ENCODE data around the gene SEPTIN11. TPM values are rescaled to one million over a fixed set of nuclear protein-coding genes. Genes with fewer than 3 reads are reported as not detected.
"Not testable (repeated sequence)": the region's sequence is repeated elsewhere in the genome, so short reads cannot be mapped to it uniquely, and the experiment has no call there.

Gene SEPTIN11
- total RNA-seq, 1 experiment from 2014 or later: 125 TPM

DNA sequence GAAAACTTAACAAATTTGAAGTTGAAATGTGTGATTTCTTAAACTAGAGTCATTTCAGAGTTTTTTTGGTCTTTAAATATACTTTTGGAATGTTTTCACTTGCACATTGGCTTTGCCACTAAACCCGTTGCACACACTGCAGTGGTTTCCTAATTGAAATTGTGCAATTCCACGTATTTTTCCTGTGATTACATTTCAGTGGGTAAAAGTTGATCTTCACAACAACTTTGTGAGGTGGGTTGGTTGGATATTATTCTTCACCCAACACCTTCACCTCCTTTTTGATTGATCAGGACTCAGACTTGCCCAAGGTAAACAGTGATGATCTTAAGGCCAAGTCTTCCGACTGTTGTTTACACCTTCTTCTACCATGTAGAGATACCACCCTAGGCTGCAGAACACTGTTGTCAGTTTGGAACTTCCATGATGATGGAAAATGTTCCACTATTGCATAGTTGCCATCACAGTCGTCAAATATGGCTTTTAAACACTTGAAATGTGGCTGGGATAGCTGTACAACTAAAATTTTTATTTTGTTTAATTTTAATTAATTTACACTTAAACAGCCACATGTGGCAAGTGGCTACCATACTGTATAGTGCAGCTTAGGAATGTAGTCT is 13.7 kb downstream of the SEPTIN11 start (continued):
- TF ChIP-seq, protein P1, sequence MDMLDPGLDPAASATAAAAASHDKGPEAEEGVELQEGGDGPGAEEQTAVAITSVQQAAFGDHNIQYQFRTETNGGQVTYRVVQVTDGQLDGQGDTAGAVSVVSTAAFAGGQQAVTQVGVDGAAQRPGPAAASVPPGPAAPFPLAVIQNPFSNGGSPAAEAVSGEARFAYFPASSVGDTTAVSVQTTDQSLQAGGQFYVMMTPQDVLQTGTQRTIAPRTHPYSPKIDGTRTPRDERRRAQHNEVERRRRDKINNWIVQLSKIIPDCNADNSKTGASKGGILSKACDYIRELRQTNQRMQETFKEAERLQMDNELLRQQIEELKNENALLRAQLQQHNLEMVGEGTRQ (CRISPR knock-in tag; IDR thresholded peaks at IDR 0.05): no peak
- TF ChIP-seq ZNF671 (CRISPR knock-in tag; IDR thresholded peaks at IDR 0.05) (no peak), JUN (CRISPR knock-in tag; IDR thresholded peaks at IDR 0.05) (no peak), CBFB (CRISPR knock-in tag; IDR thresholded peaks at IDR 0.05; ENCODE audit: low read depth) (no peak), GTF2I (CRISPR knock-in tag; conservative IDR thresholded peaks at IDR 0.05) (no peak), ZNF121 (CRISPR knock-in tag; IDR thresholded peaks at IDR 0.05) (no peak), ZNF396 (CRISPR knock-in tag; IDR thresholded peaks at IDR 0.05; ENCODE audit: borderline replicate concordance) (no peak)

DNA sequence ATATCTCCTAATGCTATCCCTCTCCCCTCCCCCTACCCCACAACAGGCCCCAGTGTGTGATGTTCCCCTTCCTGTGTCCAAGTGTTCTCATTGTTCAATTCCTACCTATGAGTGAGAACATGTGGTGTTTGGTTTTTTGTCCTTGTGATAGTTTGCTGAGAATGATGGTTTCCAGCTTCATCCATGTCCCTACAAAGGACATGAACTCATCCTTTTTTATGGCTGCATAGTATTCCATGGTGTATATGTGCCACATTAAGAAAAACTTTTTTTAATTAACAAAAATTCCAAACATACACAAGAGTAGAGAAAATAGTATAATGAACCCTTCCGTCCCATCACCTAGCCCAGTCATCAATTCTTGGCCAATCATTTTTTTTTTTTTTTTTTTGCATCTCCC is 14.4 kb downstream of the SEPTIN11 start:
- POLR2A ChIA-PET: not testable (repeated sequence)

DNA sequence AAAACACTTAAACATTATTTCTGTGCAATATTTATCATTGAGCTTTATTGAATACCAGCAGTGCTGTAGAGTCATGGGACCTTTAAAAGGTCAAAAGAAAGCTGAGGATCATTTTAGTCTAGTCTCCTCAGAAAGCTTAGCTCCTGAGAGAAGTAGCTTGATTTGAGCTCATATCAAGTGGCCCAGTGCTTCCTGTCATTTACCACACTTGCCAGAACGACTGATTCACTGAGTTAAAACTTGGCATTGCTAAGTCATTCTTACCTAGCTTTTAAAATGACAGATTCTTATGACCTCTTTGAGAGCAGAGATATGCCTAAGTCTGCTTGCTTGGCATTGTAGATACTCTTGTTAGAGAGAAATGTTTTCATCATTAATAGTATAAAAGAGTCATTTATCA is 15.2 kb downstream of the SEPTIN11 start:
- Mint-ChIP-seq H3K36me3 (peaks cover 12% of the 10 kb centered on the region), H3K4me1 (peaks cover 45% of the 10 kb centered on the region), H3K27ac (no peak overlapping the region), H3K4me3 (no peak overlapping the region), H3K9me3 (peaks cover 5% of the 10 kb centered on the region), H3K27me3 (ENCODE audit: low read depth) (no peaks in the 10 kb centered on the region)
- POLR2A ChIA-PET: no interaction called here
- CTCF ChIA-PET: no interaction called here
- DNase-seq (ENCODE audit: low spot score): no peak
- ATAC-seq: no peak
- TF ChIP-seq TCF7 (CRISPR knock-in tag; IDR thresholded peaks at IDR 0.05; ENCODE audit: low read depth): no peak
- TF ChIP-seq, protein P2, sequence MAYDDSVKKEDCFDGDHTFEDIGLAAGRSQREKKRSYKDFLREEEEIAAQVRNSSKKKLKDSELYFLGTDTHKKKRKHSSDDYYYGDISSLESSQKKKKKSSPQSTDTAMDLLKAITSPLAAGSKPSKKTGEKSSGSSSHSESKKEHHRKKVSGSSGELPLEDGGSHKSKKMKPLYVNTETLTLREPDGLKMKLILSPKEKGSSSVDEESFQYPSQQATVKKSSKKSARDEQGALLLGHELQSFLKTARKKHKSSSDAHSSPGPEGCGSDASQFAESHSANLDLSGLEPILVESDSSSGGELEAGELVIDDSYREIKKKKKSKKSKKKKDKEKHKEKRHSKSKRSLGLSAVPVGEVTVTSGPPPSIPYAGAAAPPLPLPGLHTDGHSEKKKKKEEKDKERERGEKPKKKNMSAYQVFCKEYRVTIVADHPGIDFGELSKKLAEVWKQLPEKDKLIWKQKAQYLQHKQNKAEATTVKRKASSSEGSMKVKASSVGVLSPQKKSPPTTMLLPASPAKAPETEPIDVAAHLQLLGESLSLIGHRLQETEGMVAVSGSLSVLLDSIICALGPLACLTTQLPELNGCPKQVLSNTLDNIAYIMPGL (CRISPR knock-in tag; IDR thresholded peaks at IDR 0.05): no peak
- TF ChIP-seq, protein P3, sequence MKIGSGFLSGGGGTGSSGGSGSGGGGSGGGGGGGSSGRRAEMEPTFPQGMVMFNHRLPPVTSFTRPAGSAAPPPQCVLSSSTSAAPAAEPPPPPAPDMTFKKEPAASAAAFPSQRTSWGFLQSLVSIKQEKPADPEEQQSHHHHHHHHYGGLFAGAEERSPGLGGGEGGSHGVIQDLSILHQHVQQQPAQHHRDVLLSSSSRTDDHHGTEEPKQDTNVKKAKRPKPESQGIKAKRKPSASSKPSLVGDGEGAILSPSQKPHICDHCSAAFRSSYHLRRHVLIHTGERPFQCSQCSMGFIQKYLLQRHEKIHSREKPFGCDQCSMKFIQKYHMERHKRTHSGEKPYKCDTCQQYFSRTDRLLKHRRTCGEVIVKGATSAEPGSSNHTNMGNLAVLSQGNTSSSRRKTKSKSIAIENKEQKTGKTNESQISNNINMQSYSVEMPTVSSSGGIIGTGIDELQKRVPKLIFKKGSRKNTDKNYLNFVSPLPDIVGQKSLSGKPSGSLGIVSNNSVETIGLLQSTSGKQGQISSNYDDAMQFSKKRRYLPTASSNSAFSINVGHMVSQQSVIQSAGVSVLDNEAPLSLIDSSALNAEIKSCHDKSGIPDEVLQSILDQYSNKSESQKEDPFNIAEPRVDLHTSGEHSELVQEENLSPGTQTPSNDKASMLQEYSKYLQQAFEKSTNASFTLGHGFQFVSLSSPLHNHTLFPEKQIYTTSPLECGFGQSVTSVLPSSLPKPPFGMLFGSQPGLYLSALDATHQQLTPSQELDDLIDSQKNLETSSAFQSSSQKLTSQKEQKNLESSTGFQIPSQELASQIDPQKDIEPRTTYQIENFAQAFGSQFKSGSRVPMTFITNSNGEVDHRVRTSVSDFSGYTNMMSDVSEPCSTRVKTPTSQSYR (CRISPR knock-in tag; IDR thresholded peaks at IDR 0.05): no peak
- no peak for TF ChIP-seq ELF4 (CRISPR knock-in tag; IDR thresholded peaks at IDR 0.05; ENCODE audit: low read depth)
- TF ChIP-seq OVOL2 (CRISPR knock-in tag; IDR thresholded peaks at IDR 0.05; ENCODE audit: borderline replicate concordance): no peak
- no peak for TF ChIP-seq NFE2L1 (CRISPR knock-in tag; IDR thresholded peaks at IDR 0.05)
- TF ChIP-seq ZNF317 (CRISPR knock-in tag; IDR thresholded peaks at IDR 0.05; ENCODE audit: borderline replicate concordance, low read depth): no peak
- TF ChIP-seq, protein P4, sequence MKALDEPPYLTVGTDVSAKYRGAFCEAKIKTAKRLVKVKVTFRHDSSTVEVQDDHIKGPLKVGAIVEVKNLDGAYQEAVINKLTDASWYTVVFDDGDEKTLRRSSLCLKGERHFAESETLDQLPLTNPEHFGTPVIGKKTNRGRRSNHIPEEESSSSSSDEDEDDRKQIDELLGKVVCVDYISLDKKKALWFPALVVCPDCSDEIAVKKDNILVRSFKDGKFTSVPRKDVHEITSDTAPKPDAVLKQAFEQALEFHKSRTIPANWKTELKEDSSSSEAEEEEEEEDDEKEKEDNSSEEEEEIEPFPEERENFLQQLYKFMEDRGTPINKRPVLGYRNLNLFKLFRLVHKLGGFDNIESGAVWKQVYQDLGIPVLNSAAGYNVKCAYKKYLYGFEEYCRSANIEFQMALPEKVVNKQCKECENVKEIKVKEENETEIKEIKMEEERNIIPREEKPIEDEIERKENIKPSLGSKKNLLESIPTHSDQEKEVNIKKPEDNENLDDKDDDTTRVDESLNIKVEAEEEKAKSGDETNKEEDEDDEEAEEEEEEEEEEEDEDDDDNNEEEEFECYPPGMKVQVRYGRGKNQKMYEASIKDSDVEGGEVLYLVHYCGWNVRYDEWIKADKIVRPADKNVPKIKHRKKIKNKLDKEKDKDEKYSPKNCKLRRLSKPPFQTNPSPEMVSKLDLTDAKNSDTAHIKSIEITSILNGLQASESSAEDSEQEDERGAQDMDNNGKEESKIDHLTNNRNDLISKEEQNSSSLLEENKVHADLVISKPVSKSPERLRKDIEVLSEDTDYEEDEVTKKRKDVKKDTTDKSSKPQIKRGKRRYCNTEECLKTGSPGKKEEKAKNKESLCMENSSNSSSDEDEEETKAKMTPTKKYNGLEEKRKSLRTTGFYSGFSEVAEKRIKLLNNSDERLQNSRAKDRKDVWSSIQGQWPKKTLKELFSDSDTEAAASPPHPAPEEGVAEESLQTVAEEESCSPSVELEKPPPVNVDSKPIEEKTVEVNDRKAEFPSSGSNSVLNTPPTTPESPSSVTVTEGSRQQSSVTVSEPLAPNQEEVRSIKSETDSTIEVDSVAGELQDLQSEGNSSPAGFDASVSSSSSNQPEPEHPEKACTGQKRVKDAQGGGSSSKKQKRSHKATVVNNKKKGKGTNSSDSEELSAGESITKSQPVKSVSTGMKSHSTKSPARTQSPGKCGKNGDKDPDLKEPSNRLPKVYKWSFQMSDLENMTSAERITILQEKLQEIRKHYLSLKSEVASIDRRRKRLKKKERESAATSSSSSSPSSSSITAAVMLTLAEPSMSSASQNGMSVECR (CRISPR knock-in tag; IDR thresholded peaks at IDR 0.05; ENCODE audit: borderline replicate concordance): no peak
- no peak for TF ChIP-seq NR3C1 (CRISPR knock-in tag; conservative IDR thresholded peaks at IDR 0.05; ENCODE audit: low read depth)
- TF ChIP-seq ZNF219 (CRISPR knock-in tag; IDR thresholded peaks at IDR 0.05; ENCODE audit: borderline replicate concordance): no peak
- TF ChIP-seq, protein P5, sequence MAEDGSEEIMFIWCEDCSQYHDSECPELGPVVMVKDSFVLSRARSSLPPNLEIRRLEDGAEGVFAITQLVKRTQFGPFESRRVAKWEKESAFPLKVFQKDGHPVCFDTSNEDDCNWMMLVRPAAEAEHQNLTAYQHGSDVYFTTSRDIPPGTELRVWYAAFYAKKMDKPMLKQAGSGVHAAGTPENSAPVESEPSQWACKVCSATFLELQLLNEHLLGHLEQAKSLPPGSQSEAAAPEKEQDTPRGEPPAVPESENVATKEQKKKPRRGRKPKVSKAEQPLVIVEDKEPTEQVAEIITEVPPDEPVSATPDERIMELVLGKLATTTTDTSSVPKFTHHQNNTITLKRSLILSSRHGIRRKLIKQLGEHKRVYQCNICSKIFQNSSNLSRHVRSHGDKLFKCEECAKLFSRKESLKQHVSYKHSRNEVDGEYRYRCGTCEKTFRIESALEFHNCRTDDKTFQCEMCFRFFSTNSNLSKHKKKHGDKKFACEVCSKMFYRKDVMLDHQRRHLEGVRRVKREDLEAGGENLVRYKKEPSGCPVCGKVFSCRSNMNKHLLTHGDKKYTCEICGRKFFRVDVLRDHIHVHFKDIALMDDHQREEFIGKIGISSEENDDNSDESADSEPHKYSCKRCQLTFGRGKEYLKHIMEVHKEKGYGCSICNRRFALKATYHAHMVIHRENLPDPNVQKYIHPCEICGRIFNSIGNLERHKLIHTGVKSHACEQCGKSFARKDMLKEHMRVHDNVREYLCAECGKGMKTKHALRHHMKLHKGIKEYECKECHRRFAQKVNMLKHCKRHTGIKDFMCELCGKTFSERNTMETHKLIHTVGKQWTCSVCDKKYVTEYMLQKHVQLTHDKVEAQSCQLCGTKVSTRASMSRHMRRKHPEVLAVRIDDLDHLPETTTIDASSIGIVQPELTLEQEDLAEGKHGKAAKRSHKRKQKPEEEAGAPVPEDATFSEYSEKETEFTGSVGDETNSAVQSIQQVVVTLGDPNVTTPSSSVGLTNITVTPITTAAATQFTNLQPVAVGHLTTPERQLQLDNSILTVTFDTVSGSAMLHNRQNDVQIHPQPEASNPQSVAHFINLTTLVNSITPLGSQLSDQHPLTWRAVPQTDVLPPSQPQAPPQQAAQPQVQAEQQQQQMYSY (CRISPR knock-in tag; IDR thresholded peaks at IDR 0.05): no peak
- TF ChIP-seq TEAD4 (CRISPR knock-in tag; IDR thresholded peaks at IDR 0.05): no peak
- TF ChIP-seq, protein P1 (CRISPR knock-in tag; IDR thresholded peaks at IDR 0.05): no peak
- TF ChIP-seq ZNF396 (CRISPR knock-in tag; IDR thresholded peaks at IDR 0.05; ENCODE audit: borderline replicate concordance): no peak

More for the DNA sequence above, 14.4 kb downstream of the SEPTIN11 start:
- H3K4me3 Mint-ChIP-seq; CTCF ChIA-PET; ATAC-seq; H3K27me3 Mint-ChIP-seq (ENCODE audit: low read depth); H3K9me3 Mint-ChIP-seq; DNase-seq (ENCODE audit: low spot score); H3K27ac Mint-ChIP-seq: not testable (repeated sequence)
- Mint-ChIP-seq H3K4me1 (peaks cover 37% of the 10 kb centered on the region), H3K36me3 (peaks cover 12% of the 10 kb centered on the region)
